Epithelial cell of esophagus (primary cell): Measurements from ENCODE around the gene ATP6V0A1.
A peak's percentile ranks its signal among the peaks of the same experiment; 100 is the strongest.
"Not testable (repeated sequence)": the region's sequence is repeated elsewhere in the genome, so short reads cannot be mapped to it uniquely, and the experiment has no call there.

Experiments
- DNase-seq: peaks from one replicate; pipeline ENCODE4 v3.0.0; 2010; ENCODE audit warnings: low read depth
- H3K4me3 ChIP-seq: 2 replicates; pipeline ENCODE4 v1.5.1; 2011; ENCODE audit warnings: mild to moderate bottlenecking, low read length, control low read depth
- CTCF ChIP-seq: IDR thresholded peaks from 2 replicates; pipeline ENCODE4 v1.5.1; 2011; ENCODE audit warnings: low read depth, mild to moderate bottlenecking, low read length, control low read depth, inconsistent platforms; ENCODE audit not compliant: insufficient read depth; ENCODE audit errors: missing control alignments

The ATP6V0A1 gene

GRCh38 chr17:42414704-42415409 is 43.8 kb upstream of the ATP6V0A1 start:
- no peak for TF ChIP-seq CTCF
- H3K4me3 ChIP-seq = no peak overlapping the region
- DNase-seq = peak; percentile 30

GRCh38 chr17:42417981-42418380 is 40.7 kb upstream of the ATP6V0A1 start:
- not testable (repeated sequence) for DNase-seq, H3K4me3 ChIP-seq

GRCh38 chr17:42421136-42421506 is 37.6 kb upstream of the ATP6V0A1 start:
- no peak for TF ChIP-seq CTCF
- H3K4me3 ChIP-seq = peak overlapping the region; percentile 73
- no peak for DNase-seq

GRCh38 chr17:42421507-42422338 is 37.0 kb upstream of the ATP6V0A1 start:
- TF ChIP-seq CTCF = no peak
- peak overlapping the region; percentile 73 for H3K4me3 ChIP-seq
- DNase-seq = peak; percentile 57

GRCh38 chr17:42422412-42422957 is 36.2 kb upstream of the ATP6V0A1 start:
- no peak for TF ChIP-seq CTCF
- DNase-seq = peak; percentile 61
- peak overlapping the region; percentile 73 for H3K4me3 ChIP-seq

- TF ChIP-seq CTCF = no peak
- DNase-seq = peak; percentile 96
- peak within 1 kb of the TSS; percentile 73 for H3K4me3 ChIP-seq
Observed at GRCh38 chr17:42422958-42423712, 35.5 kb upstream of the ATP6V0A1 start, which contains the start of gene CAVIN1. TSS of gene CAVIN1 (minus strand) at chr17:42423256. CDS start at chr17:42423097, 159 bp downstream.

GRCh38 chr17:42423766-42424165 is 34.9 kb upstream of the ATP6V0A1 start:
- H3K4me3 ChIP-seq = peak overlapping the region; percentile 73
- DNase-seq = no peak
- TF ChIP-seq CTCF = no peak
